ENCODE data around the gene RAPGEF5. TPM values are rescaled to one million over a fixed set of nuclear protein-coding genes. Genes with fewer than 3 reads are reported as not detected.

Gene RAPGEF5
- total RNA-seq, 1 donor from 2014 or later, result 65.8 TPM

DNA sequence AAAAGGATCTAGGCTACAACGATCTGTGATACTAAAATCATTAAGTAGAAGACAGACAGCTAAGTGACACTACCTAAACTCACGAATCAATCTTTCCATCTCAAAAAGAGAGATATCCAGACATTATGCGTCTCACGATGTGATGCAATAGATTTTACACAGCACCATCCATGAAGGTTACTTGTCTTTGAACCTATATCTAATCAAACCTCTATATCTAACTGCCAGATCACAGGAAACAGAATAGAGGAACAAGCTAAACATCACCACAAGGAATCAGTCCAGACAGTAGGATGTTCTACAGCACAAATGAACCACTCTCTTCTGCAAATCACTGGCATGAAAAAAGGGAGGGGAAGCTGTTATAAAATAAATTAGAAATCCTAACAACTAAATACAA, 4.1 kb downstream of the RAPGEF5 start:
- Histone ChIP-seq H3K4me3 (no peak overlapping the region), H3K36me3 (no peaks in the 10 kb centered on the region), H3K27ac (no peak overlapping the region), H3K4me1 (peaks cover 0 to 3% of the 10 kb centered on the region in 2 donors), H3K9me3 (no peaks in the 10 kb centered on the region), H3K27me3 (no peaks in the 10 kb centered on the region)
- intact Hi-C loops (cut with DNase I), result no loop called here
- TF ChIP-seq, protein P1, sequence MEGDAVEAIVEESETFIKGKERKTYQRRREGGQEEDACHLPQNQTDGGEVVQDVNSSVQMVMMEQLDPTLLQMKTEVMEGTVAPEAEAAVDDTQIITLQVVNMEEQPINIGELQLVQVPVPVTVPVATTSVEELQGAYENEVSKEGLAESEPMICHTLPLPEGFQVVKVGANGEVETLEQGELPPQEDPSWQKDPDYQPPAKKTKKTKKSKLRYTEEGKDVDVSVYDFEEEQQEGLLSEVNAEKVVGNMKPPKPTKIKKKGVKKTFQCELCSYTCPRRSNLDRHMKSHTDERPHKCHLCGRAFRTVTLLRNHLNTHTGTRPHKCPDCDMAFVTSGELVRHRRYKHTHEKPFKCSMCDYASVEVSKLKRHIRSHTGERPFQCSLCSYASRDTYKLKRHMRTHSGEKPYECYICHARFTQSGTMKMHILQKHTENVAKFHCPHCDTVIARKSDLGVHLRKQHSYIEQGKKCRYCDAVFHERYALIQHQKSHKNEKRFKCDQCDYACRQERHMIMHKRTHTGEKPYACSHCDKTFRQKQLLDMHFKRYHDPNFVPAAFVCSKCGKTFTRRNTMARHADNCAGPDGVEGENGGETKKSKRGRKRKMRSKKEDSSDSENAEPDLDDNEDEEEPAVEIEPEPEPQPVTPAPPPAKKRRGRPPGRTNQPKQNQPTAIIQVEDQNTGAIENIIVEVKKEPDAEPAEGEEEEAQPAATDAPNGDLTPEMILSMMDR (IDR thresholded peaks at IDR 0.05), result no peak
- DNase-seq (ENCODE audit: low spot score in 2 of 2), result no peak

DNA sequence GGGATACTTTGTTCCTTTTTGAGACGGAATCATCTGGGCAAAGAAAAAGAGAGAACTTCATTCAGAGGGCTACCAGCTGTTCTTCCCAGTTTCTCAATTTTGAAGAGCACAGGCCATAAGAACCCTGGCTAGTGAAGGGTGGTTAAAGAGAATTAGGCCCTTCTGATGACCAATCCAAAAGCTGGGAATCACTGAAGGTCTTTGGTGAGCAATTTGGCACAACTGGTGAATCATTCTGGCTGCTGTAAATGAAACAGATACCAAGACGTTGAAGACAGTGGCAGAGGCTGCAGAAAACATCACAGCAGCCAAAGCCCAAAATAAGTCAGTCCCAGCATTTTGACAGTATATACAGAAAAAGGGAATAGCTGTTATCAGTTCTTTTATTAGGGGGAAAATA, 5.1 kb downstream of the RAPGEF5 start:
- Histone ChIP-seq H3K36me3 (no peaks in the 10 kb centered on the region), H3K9me3 (no peaks in the 10 kb centered on the region), H3K27ac (no peak overlapping the region), H3K4me1 (peaks cover 0 to 3% of the 10 kb centered on the region in 2 donors), H3K4me3 (no peak overlapping the region), H3K27me3 (no peaks in the 10 kb centered on the region)
- DNase-seq (ENCODE audit: low spot score in 2 of 2), result no peak
- intact Hi-C loops (cut with DNase I), result no loop called here
- TF ChIP-seq, protein P1 (IDR thresholded peaks at IDR 0.05), result no peak

DNA sequence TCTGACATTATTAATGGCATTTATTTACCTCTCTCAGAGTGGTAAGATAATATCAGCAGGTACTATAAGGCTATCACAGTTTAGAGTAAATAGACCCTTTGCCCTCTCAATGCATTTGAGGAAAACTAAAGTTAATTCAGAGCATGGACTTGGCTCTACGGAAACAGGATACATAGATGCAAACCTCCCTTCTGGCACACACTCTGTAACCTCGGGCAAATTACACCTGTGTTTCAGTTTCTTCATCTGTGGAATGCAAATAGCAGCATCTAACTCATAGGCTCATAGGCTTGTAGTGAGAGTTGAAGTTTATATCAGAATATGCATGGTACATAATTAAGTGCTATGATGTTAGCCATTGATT, 5.6 kb downstream of the RAPGEF5 start:
- Histone ChIP-seq H3K36me3 (no peaks in the 10 kb centered on the region), H3K4me1 (peaks cover 0 to under 1% of the 10 kb centered on the region in 2 donors), H3K4me3 (no peak overlapping the region), H3K9me3 (no peaks in the 10 kb centered on the region), H3K27me3 (no peaks in the 10 kb centered on the region), H3K27ac (no peak overlapping the region)
- DNase-seq (ENCODE audit: low spot score in 2 of 2), result no peak
- TF ChIP-seq, protein P1 (IDR thresholded peaks at IDR 0.05), result no peak
- intact Hi-C loops (cut with DNase I), result no loop called here

DNA sequence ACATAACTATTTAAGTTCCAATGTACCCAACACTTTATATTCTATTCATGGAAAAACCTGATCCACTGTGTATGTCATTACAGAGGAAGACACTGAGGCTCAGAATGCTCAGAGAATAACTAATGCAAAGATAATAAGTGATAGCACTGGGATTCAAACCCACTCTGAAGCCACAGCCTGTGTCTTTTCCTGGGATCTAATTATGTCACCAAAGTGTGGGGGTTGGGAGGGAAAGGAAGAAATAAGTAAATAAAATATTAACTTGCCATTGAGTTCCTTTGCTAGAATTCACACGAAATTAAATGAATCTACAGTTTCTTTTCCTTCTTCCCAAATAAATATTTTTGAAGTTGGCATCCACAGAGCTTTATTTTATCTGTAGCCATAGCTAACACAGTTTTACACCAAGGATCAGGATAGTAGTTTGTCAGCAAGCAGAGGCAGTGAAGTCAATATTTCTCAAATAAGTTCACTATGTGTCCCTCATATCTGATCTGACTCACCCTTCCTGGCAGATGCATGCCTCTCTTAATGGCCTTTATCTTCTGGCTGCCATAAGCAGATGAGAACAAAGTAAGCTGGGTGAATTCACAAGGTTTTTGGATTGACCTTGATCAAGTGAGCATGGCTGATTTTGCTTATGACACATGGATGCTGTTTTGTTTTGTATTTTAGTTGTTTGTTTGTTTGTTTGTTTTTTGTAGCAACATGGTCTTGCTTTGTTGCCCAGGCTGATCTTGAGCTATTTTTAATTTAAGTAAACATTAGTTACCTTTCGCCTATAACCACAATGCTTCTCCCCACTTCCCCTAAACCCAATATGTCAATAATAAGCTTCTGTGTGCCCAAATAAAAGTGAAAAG, 6.3 kb downstream of the RAPGEF5 start:
- H3K4me1 ChIP-seq, result no peaks in the 10 kb centered on the region
- TF ChIP-seq, protein P1 (IDR thresholded peaks at IDR 0.05), result no peak
- intact Hi-C loops (cut with DNase I), result no loop called here
- no peak overlapping the region for H3K4me3 ChIP-seq
- DNase-seq (ENCODE audit: low spot score in 2 of 2), result no peak
- no peaks in the 10 kb centered on the region for H3K9me3 ChIP-seq
- H3K27me3 ChIP-seq, result no peaks in the 10 kb centered on the region
- no peak overlapping the region for H3K27ac ChIP-seq
- H3K36me3 ChIP-seq, result no peaks in the 10 kb centered on the region

DNA sequence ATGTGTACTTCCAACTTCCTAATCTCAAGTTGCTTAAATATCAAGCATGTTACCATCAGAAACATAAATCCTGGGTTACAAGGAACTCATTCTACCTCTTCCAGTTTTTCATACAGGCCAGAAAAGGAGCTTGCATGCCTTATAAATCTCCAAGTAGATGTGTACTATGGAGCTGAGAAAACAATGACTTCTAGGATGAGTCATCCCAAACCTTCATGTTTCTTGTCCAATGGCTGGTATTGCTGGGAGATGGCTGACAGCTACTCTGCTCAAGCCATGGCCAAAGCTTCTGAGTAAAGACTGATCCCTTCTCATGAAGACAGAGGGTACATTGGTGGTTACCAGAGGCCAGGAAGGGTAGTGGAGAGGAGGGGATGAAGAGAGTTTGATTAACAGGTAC, 8.6 kb downstream of the RAPGEF5 start:
- Histone ChIP-seq H3K27ac (no peak overlapping the region), H3K36me3 (no peaks in the 10 kb centered on the region), H3K27me3 (no peaks in the 10 kb centered on the region), H3K9me3 (no peaks in the 10 kb centered on the region), H3K4me1 (no peaks in the 10 kb centered on the region), H3K4me3 (no peak overlapping the region)
- TF ChIP-seq, protein P1 (IDR thresholded peaks at IDR 0.05), result no peak
- DNase-seq (ENCODE audit: low spot score in 2 of 2), result no peak
- intact Hi-C loops (cut with DNase I), result no loop called here

Measured in ascending aorta (tissue), 2 donors.